Skeletal muscle satellite cell (primary cell): Measurements from ENCODE around the gene MCC.

ENCODE experiments used
- H3K27me3 ChIP-seq: 2 replicates; pipeline ENCODE4 v1.7.0; 2013; ENCODE audit warnings: low read length; ENCODE audit not compliant: control insufficient read depth, insufficient read depth
- H3K36me3 ChIP-seq: 2 replicates; pipeline ENCODE4 v1.7.0; 2013; ENCODE audit warnings: mild to moderate bottlenecking, control low read depth, low read length; ENCODE audit not compliant: insufficient read depth
- H3K4me1 ChIP-seq: 2 replicates; pipeline ENCODE4 v1.7.0; 2013; ENCODE audit warnings: low read length; ENCODE audit not compliant: control insufficient read depth, insufficient read depth
- H3K4me2 ChIP-seq: 2 replicates; pipeline ENCODE4 v1.7.0; 2013; ENCODE audit warnings: mild to moderate bottlenecking, low read length
- H3K4me3 ChIP-seq: 2 replicates; pipeline ENCODE4 v1.7.0; 2013; ENCODE audit warnings: low read length
- H3K9ac ChIP-seq: 2 replicates; pipeline ENCODE4 v1.7.0; 2013; ENCODE audit warnings: mild to moderate bottlenecking, low read depth, low read length, moderate library complexity
- H3K9me3 ChIP-seq: replicated peaks from 2 replicates; pipeline ENCODE4 v1.7.0; 2013; ENCODE audit warnings: mild to moderate bottlenecking, control low read depth, low read length

MCC gene

GRCh38 chr5:113050721-113051382 lies 437.4 kb downstream of the MCC start:
- Histone ChIP-seq H3K36me3 (peaks cover 6% of the 10 kb centered on the region), H3K4me2 (peak overlapping the region; percentile 29), H3K9ac (peak overlapping the region; percentile 1), H3K27me3 (no peaks in the 10 kb centered on the region), H3K4me1 (peaks cover 41% of the 10 kb centered on the region), H3K9me3 (no peaks in the 10 kb centered on the region), H3K4me3 (no peak overlapping the region)

DNA sequence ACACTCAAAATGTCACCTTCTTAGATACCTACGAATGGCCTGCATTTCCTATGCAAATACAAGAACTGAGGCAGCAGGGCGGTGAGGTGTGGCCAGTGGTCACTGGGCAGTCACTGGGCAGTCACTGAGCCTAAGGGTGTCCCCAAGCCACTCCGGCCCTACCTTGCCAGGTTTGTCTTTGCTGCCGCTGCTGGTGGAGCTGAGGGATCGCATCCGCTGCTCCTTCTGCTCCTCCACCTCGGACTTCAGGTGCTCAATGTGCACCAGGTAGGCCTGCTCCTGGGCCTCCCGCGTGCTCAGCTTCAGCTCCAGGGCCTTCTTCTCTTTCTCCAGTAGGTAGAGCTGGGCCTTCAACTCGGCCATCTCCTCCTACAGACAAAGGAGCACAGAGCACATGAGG lies 439.3 kb downstream of the MCC start:
- no peak overlapping the region for H3K4me3 ChIP-seq
- H3K4me1 ChIP-seq = peaks cover 42% of the 10 kb centered on the region
- H3K9me3 ChIP-seq = no peaks in the 10 kb centered on the region
- H3K4me2 ChIP-seq = no peak overlapping the region
- no peak overlapping the region for H3K9ac ChIP-seq
- H3K27me3 ChIP-seq = no peaks in the 10 kb centered on the region
- H3K36me3 ChIP-seq = peaks cover 6% of the 10 kb centered on the region

GRCh38 chr5:113047733-113048652 lies 440.3 kb downstream of the MCC start:
- Histone ChIP-seq H3K4me1 (peaks cover 47% of the 10 kb centered on the region), H3K4me2 (no peak overlapping the region), H3K36me3 (peaks cover 6% of the 10 kb centered on the region), H3K27me3 (no peaks in the 10 kb centered on the region), H3K4me3 (no peak overlapping the region), H3K9me3 (no peaks in the 10 kb centered on the region), H3K9ac (no peak overlapping the region)

DNA sequence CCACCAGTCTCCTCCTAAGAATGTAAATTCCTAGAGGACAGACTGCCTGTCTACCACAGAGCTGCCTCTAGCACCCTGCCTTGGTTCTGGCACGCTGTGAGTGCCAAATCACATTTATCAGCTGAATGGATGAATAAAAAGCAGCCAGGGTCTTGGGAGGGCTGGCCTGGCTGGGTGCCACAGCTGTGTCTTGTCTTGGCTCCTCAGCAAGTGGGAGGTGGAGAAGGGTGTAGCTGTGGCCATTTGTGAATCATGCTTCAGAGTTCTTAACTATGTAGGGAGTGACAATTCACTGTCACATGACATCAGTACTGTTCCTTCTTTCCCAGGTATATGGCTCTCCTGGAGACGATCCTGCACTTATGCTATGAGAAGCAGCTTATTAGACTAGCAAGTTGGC lies 441.0 kb downstream of the MCC start:
- H3K4me3 ChIP-seq = no peak overlapping the region
- peaks cover 6% of the 10 kb centered on the region for H3K36me3 ChIP-seq
- H3K4me2 ChIP-seq = no peak overlapping the region
- H3K9me3 ChIP-seq = no peaks in the 10 kb centered on the region
- no peaks in the 10 kb centered on the region for H3K27me3 ChIP-seq
- peaks cover 42% of the 10 kb centered on the region for H3K4me1 ChIP-seq
- no peak overlapping the region for H3K9ac ChIP-seq

DNA sequence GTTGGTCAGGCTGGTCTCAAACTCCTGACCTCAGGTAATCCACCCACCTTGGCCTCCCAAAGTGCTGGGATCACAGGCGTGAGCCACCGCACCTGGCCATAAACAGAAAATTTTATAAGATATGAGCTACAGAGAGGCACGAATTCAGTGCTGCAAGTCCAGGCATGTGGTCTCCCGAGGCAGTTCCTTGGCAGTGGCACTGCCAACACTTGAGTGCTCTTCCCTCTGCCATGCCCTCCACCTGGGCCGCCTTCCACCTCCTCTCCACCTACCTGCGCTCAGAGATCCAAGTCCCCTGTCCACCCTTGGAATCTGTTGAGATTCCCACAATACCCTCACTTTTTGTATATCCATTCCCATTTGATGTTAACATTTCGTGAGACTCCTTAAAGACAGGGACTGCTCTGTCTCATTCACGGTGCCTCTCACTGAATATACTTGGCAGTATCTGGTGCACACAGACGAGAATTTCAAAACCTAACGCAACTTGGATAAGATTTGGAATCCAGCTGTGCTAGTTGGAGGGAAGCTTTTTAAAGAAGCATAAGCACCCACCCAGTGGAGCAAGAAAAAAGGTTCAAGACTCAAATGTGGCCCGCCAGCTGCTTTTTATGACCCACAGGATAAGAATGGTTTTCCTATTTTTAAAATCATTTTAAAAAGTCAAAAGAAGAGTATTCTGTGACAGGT lies 443.3 kb downstream of the MCC start:
- H3K9ac ChIP-seq = no peak overlapping the region
- no peak overlapping the region for H3K4me3 ChIP-seq
- H3K4me2 ChIP-seq = no peak overlapping the region
- H3K27me3 ChIP-seq = no peaks in the 10 kb centered on the region
- peaks cover 21% of the 10 kb centered on the region for H3K4me1 ChIP-seq
- H3K36me3 ChIP-seq = peaks cover 6% of the 10 kb centered on the region
- no peaks in the 10 kb centered on the region for H3K9me3 ChIP-seq

DNA sequence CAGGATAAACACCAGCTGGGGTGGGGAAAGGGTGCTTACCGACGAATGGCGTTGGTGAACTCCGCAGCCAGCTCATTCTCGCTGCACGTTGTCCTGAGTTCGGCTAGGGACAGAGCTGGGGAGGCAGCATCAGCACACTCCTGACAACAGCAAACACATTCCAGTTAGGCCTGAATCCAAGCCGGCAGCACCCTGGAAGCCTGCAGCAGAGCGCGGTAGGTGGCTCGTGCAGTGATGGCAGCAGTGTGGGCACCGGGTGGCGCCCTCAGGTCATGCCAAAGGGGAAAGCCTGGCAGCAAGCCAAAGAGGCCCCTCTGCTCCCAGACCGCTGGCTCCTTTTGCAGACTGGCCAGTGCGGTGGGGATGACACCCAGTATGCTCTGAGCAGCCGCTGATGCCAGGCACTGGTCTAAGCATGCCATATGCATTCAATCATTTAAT lies 444.7 kb downstream of the MCC start:
- no peak overlapping the region for H3K4me3 ChIP-seq
- H3K9me3 ChIP-seq = no peaks in the 10 kb centered on the region
- no peak overlapping the region for H3K9ac ChIP-seq
- no peak overlapping the region for H3K4me2 ChIP-seq
- peaks cover 27% of the 10 kb centered on the region for H3K4me1 ChIP-seq
- no peaks in the 10 kb centered on the region for H3K36me3 ChIP-seq
- no peaks in the 10 kb centered on the region for H3K27me3 ChIP-seq

DNA sequence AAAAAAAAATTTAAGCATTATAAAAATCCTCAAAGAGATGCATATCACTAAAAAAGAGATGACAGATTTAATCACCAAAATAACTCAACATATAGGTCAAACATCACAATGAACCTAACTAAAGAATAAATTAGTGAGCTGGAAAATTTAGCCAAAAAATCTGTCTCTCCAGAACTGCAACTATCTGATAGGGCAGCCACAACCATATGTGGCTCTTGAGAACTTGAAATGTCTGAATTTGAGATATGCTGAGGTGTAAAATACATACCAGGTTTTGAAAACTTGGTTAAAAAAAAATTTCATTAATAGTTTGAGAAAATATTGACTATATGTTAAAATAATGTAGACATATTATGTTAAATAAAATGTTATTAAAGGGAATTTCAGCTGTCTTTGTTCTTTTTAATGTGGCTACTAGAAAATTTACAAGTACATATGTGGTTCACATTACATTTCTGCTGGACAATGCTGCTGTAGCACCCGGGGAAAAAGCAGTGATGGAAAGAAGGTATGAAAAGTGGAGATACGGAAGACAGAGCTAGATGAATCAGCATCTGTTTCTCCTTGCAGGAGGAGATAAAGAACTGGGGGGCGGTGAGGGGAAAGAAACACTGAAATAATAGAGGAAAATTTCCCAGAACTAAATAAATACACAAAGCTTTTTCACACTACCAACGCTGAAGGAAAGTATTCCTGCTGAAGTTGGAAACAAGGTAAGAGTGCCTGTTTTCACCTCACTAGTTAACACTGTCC lies 445.6 kb downstream of the MCC start:
- H3K4me2 ChIP-seq = no peak overlapping the region
- peaks cover 29% of the 10 kb centered on the region for H3K4me1 ChIP-seq
- no peak overlapping the region for H3K9ac ChIP-seq
- no peaks in the 10 kb centered on the region for H3K27me3 ChIP-seq
- H3K36me3 ChIP-seq = no peaks in the 10 kb centered on the region
- no peak overlapping the region for H3K4me3 ChIP-seq
- no peaks in the 10 kb centered on the region for H3K9me3 ChIP-seq

DNA sequence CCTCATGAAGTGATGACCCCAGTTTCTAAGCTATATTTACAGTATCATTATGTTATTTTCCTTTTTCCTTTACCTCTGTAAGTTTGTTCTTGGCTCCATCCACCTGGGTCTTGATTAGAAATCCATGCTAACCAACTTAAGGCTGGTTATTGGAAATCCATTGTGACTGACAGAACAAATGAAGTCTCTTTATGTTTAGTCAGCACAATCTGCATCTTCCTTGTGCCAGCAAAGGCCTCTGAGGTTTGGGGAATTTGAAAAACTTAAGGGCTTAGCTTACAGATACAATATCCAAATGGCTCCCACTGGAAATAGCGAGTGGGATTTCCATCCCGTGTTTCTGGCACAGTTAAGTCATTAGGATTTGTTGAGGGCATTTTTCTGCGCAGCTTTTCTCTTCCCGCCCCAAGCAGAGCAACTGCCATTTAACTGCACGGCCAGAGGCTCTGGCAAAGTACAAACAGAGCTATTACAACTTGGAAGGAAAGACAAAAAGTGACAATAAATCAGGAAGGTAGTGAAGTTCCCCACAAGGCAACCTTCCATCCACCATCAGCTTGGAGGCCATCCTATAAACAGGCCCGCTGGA lies 447.5 kb downstream of the MCC start:
- H3K4me1 ChIP-seq = peaks cover 19% of the 10 kb centered on the region
- no peaks in the 10 kb centered on the region for H3K27me3 ChIP-seq
- no peaks in the 10 kb centered on the region for H3K36me3 ChIP-seq
- H3K4me3 ChIP-seq = no peak overlapping the region
- no peak overlapping the region for H3K4me2 ChIP-seq
- no peaks in the 10 kb centered on the region for H3K9me3 ChIP-seq
- no peak overlapping the region for H3K9ac ChIP-seq

GRCh38 chr5:113039934-113040285 lies 448.3 kb downstream of the MCC start:
- H3K9me3 ChIP-seq = no peaks in the 10 kb centered on the region
- H3K36me3 ChIP-seq = no peaks in the 10 kb centered on the region

DNA sequence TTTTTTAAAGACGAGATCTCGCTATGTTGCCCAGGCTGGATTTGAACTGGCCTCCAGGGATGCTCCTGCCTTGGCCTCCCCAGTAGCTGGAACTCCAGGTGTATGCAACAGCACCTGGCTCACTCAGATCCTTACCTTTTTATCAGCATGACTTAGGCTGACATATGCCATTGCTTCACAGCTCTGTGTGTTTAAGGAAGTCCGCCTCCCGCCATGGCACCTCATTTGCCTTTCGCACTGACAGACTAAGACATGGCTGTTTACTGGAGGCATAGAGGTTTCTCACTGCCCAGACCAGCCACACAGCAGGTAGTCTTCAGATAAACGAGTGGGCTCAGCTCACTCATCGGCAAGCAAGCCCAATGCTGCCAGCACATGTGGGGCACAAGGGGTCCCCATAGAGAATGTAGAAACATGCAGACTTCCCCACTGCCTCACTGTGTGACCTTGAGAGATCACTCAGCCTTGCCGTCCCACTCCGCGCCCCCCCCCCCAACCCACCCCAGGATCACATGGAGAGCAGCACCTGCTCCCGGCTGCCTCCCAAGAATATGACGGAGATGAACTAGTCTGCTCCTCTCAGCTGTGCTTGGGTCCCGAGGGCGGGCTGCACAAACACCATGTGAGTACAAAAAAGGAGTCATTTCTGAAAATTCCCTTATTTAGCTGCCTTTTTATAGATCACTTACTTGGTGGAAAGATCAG lies 448.9 kb downstream of the MCC start:
- Histone ChIP-seq H3K9ac (no peak overlapping the region), H3K4me1 (peaks cover 31% of the 10 kb centered on the region), H3K36me3 (no peaks in the 10 kb centered on the region), H3K9me3 (no peaks in the 10 kb centered on the region), H3K4me3 (no peak overlapping the region), H3K27me3 (no peaks in the 10 kb centered on the region), H3K4me2 (no peak overlapping the region)

More at GRCh38 chr5:113039934-113040285, 448.3 kb downstream of the MCC start:
- H3K27me3 ChIP-seq = no peaks in the 10 kb centered on the region
- H3K4me1 ChIP-seq = peaks cover 26% of the 10 kb centered on the region
- no peak overlapping the region for H3K4me2 ChIP-seq
- H3K4me3 ChIP-seq = no peak overlapping the region
- H3K9ac ChIP-seq = no peak overlapping the region
